PC-3 (cell line): ENCODE measurements around the gene MAGEA10. TPM values are rescaled to one million over a fixed set of nuclear protein-coding genes. Genes with fewer than 3 reads are reported as not detected.
"Not testable (repeated sequence)": the region's sequence is repeated elsewhere in the genome, so short reads cannot be mapped to it uniquely, and the experiment has no call there.

Experiments
- ATAC-seq: fragments of 200-7000 bp; cut with Tn5 transposase; 2 replicates; pipeline ENCODE4 v1.9.1; 2020; ENCODE audit warnings: mild to moderate bottlenecking, moderate library complexity
- Bru-seq: library from RNA; stranded (reverse); fragments of 400-500 nt; gene quantifications from one replicate; lab custom pipeline; 2021; lab: Mats Ljungman, UMichigan
- BruChase-seq, 2 experiments: library from RNA; stranded (reverse); fragments of 400-500 nt; gene quantifications; one replicate each; lab custom pipeline; 2021; lab: Mats Ljungman, UMichigan
- BruUV-seq: library from RNA; stranded (reverse); fragments of 400-500 nt; replicated peaks from 2 replicates; lab custom pipeline; 2021; lab: Mats Ljungman, UMichigan
- CTCF ChIA-PET: fragments of 300-600 bp; sonication (Branson Sonifier 250); formaldehyde crosslinking; loops from one replicate; lab custom pipeline; 2022; ENCODE audit warnings: antibody characterized with exemption; lab: Charles Lee
- POLR2A ChIA-PET: fragments of 300-600 bp; sonication (Branson Sonifier 250); formaldehyde crosslinking; loops from one replicate; lab custom pipeline; 2022; ENCODE audit warnings: antibody characterized with exemption; ENCODE audit not compliant: unreplicated experiment; lab: Charles Lee
- DNase-seq: peaks from one replicate; pipeline ENCODE4 v3.0.0-alpha.2; 2015
- H2AFZ ChIP-seq: fragments of 300-600 bp; sonication (generic); 2 replicates; pipeline ENCODE4 v1.6.0; 2016; ENCODE audit warnings: antibody characterized with exemption, low read length
- H3F3A ChIP-seq: fragments of 300-600 bp; sonication (generic); one replicate; pipeline ENCODE4 v1.6.0; 2017; ENCODE audit warnings: antibody characterized with exemption, low read length, control low read depth, mild to moderate bottlenecking; ENCODE audit not compliant: unreplicated experiment
- H3K27ac ChIP-seq: fragments of 300-600 bp; sonication (generic); 2 replicates; pipeline ENCODE4 v1.5.1; 2016; ENCODE audit warnings: mild to moderate bottlenecking, low read length
- H3K27me3 ChIP-seq: fragments of 300-600 bp; sonication (generic); 2 replicates; pipeline ENCODE4 v1.6.1; 2016; ENCODE audit warnings: low read length, mixed read lengths
- H3K36me3 ChIP-seq: fragments of 300-600 bp; sonication (generic); 2 replicates; pipeline ENCODE4 v1.6.1; 2016; ENCODE audit warnings: low read depth, mixed run types, low read length, mixed read lengths
- H3K4me1 ChIP-seq: fragments of 300-600 bp; sonication (generic); 2 replicates; pipeline ENCODE4 v1.5.1; 2016; ENCODE audit warnings: low read length; ENCODE audit not compliant: insufficient read depth
- H3K4me2 ChIP-seq: fragments of 300-600 bp; sonication (generic); 2 replicates; pipeline ENCODE4 v1.6.0; 2016; ENCODE audit warnings: low read length
- H3K4me3 ChIP-seq: fragments of 300-600 bp; sonication (generic); 2 replicates; pipeline ENCODE4 v1.5.1; 2016; ENCODE audit warnings: mild to moderate bottlenecking, low read length, mixed read lengths
- H3K79me2 ChIP-seq: fragments of 300-600 bp; sonication (generic); 2 replicates; pipeline ENCODE4 v1.6.1; 2017; ENCODE audit warnings: low read length, mixed read lengths
- H3K9ac ChIP-seq: fragments of 300-600 bp; sonication (generic); 2 replicates; pipeline ENCODE4 v1.6.0; 2016; ENCODE audit warnings: mild to moderate bottlenecking, low read length
- H3K9me2 ChIP-seq: fragments of 300-600 bp; sonication (generic); replicated peaks from 2 replicates; pipeline ENCODE4 v1.6.1; 2016; ENCODE audit warnings: mixed run types, low read length, mixed read lengths
- H3K9me3 ChIP-seq: fragments of 300-600 bp; sonication (generic); 2 replicates; pipeline ENCODE4 v1.6.1; 2016; ENCODE audit warnings: low read length, mixed read lengths
- H4K20me1 ChIP-seq: fragments of 300-600 bp; sonication (generic); 2 replicates; pipeline ENCODE4 v1.6.1; 2016; ENCODE audit warnings: low read length, mixed read lengths
- CTCF ChIP-seq: fragments of 300-600 bp; sonication (generic); conservative IDR thresholded peaks from 2 replicates; pipeline ENCODE4 v1.5.1; 2017; ENCODE audit warnings: antibody characterized with exemption, low read depth, mild to moderate bottlenecking, low read length
- EZH2 ChIP-seq: fragments of 300-600 bp; sonication (generic); IDR thresholded peaks from one replicate; pipeline ENCODE4 v1.6.1; 2017; ENCODE audit warnings: antibody characterized with exemption, mild to moderate bottlenecking, low read length; ENCODE audit not compliant: unreplicated experiment
- EZH2phosphoT487 ChIP-seq: fragments of 300-600 bp; sonication (generic); IDR thresholded peaks from 2 replicates; pipeline ENCODE4 v1.6.1; 2018; ENCODE audit warnings: mild to moderate bottlenecking, antibody characterized with exemption, low read length, borderline replicate concordance
- intact Hi-C: fragments of 100-400 bp; cut with micrococcal nuclease; formaldehyde crosslinking; loops from 2 replicates; pipeline ENCODE4 v1.9.0; 2023
- long read RNA-seq: library from polyadenylated mRNA; unstranded; transcript quantifications from one replicate; pipeline ENCODE4 v2.0.0, GENCODE V29; 2021; ENCODE audit not compliant: unreplicated experiment
- total RNA-seq: library from RNA; depleted of rRNA; stranded (reverse); fragments of >200 nt; gene quantifications from 2 replicates; pipeline ENCODE4 v1.2.3, GENCODE V29; 2014; rRNA removed

The MAGEA10 gene
- total RNA-seq, result not detected in 2 replicates
- not detected for Bru-seq, nascent RNA
- BruChase-seq, experiment 1, labeled RNA remaining after a 6-hour chase, result not detected
- BruChase-seq, experiment 2, labeled RNA remaining after a 2-hour chase, result not detected
- long read RNA-seq, result 0 reads

- BruUV-seq, result no TSS peak
- Histone ChIP-seq H3K9me2 (no peaks in the 10 kb centered on the region), H4K20me1 (no peaks in the 10 kb centered on the region), H3K4me3 (no peak within 1 kb of the TSS), H3K36me3 (no peaks in the 10 kb centered on the region), H3K9me3 (no peaks in the 10 kb centered on the region), H2AFZ (no peak within 1 kb of the TSS), H3K9ac (no peak within 1 kb of the TSS), H3K4me2 (no peak within 1 kb of the TSS), H3K79me2 (no peaks in the 10 kb centered on the region), H3F3A (no peaks in the 10 kb centered on the region), H3K27ac (no peak within 1 kb of the TSS), H3K4me1 (no peaks in the 10 kb centered on the region), H3K27me3 (no peaks in the 10 kb centered on the region)
- intact Hi-C loops, result no loop called here
- DNase-seq, result no peak
- TF ChIP-seq EZH2phosphoT487, result no peak
- no peak for TF ChIP-seq CTCF
- TF ChIP-seq EZH2, result no peak
- ATAC-seq, result no peak
- ChIA-PET CTCF (no interaction called here), POLR2A (no interaction called here)
Observed at GRCh38 chrX:152138388-152138784, at the start of gene MAGEA10. Gene MAGEA10, minus strand, starts transcription at chrX:152138577. Its CDS starts 2,957 bp downstream, at chrX:152135620.

GRCh38 chrX:152177497-152178269, 39.3 kb upstream of the MAGEA10 start:
- no TSS peak for BruUV-seq
- Histone ChIP-seq H3K4me2 (no peak overlapping the region), H3F3A (no peaks in the 10 kb centered on the region), H3K79me2 (no peaks in the 10 kb centered on the region), H3K4me1 (no peaks in the 10 kb centered on the region), H3K9me3 (no peaks in the 10 kb centered on the region), H4K20me1 (no peaks in the 10 kb centered on the region), H3K36me3 (no peaks in the 10 kb centered on the region), H3K9me2 (no peaks in the 10 kb centered on the region), H3K27me3 (no peaks in the 10 kb centered on the region), H3K4me3 (no peak overlapping the region), H3K9ac (no peak overlapping the region), H2AFZ (no peak overlapping the region), H3K27ac (no peak overlapping the region)
- ChIA-PET POLR2A (no interaction called here), CTCF (no interaction called here)
- DNase-seq (no peak), ATAC-seq (no peak)
- TF ChIP-seq EZH2 (no peak), CTCF (no peak), EZH2phosphoT487 (no peak)
- intact Hi-C loops, result no loop called here

- Histone ChIP-seq H3K9ac (no peak overlapping the region), H3K9me3 (no peaks in the 10 kb centered on the region), H3K79me2 (no peaks in the 10 kb centered on the region), H4K20me1 (no peaks in the 10 kb centered on the region), H3K4me3 (no peak overlapping the region), H3K4me2 (no peak overlapping the region), H3K9me2 (no peaks in the 10 kb centered on the region), H3K27ac (no peak overlapping the region), H3K36me3 (no peaks in the 10 kb centered on the region), H3K4me1 (no peaks in the 10 kb centered on the region), H3K27me3 (no peaks in the 10 kb centered on the region), H3F3A (no peaks in the 10 kb centered on the region), H2AFZ (no peak overlapping the region)
- ChIA-PET POLR2A (no interaction called here), CTCF (no interaction called here)
- no peak for TF ChIP-seq EZH2phosphoT487
- no peak for TF ChIP-seq EZH2
- no peak for TF ChIP-seq CTCF
- ATAC-seq (no peak), DNase-seq (no peak)
- BruUV-seq, result no TSS peak
- intact Hi-C loops, result no loop called here
Observed at GRCh38 chrX:152177052-152177451, 38.7 kb upstream of the MAGEA10 start.

GRCh38 chrX:152175892-152176291, 37.5 kb upstream of the MAGEA10 start:
- H3K9me3 ChIP-seq, CTCF ChIA-PET, H3K27me3 ChIP-seq, H3K36me3 ChIP-seq, intact Hi-C loops, H4K20me1 ChIP-seq, H3K4me1 ChIP-seq, DNase-seq, H3K27ac ChIP-seq, H3K79me2 ChIP-seq, H2AFZ ChIP-seq, H3K4me3 ChIP-seq, H3F3A ChIP-seq, H3K4me2 ChIP-seq, ATAC-seq, POLR2A ChIA-PET, H3K9me2 ChIP-seq, H3K9ac ChIP-seq, BruUV-seq: not testable (repeated sequence)
